Natural killer cell (primary cell): ENCODE measurements around the gene CNTN2. TPM values are rescaled to one million over a fixed set of nuclear protein-coding genes. Genes with fewer than 3 reads are reported as not detected.

Experiments
- ATAC-seq, 3 donors: fragments of 150-1000 bp in 2 of 3; fragments of 200-7000 bp in 1 of 3; cut with Tn5 transposase; 1 replicate in 1 of 3; 2 replicates in 2 of 3; pipeline ENCODE4 v1.10.0; 2021; ENCODE audit warnings: mild to moderate bottlenecking in 2 of 3, moderate library complexity in 2 of 3
- DNase-seq, 2 donors: peaks; one replicate each; pipeline versions ENCODE4 v3.0.0 to v3.0.0-alpha.2; 2013 to 2021; ENCODE audit warnings: mixed read lengths in 1 of 2
- H3K27ac ChIP-seq: one replicate; pipeline ENCODE4 v1.5.1; 2013; ENCODE audit warnings: mild to moderate bottlenecking, low read length
- H3K27me3 ChIP-seq: one replicate; pipeline ENCODE4 v1.6.1; 2013; ENCODE audit warnings: low read length; ENCODE audit not compliant: control insufficient read depth, insufficient read depth
- H3K36me3 ChIP-seq: one replicate; pipeline ENCODE4 v1.6.1; 2013; ENCODE audit warnings: low read length; ENCODE audit not compliant: control insufficient read depth, insufficient read depth
- H3K4me1 ChIP-seq: one replicate; pipeline ENCODE4 v1.6.1; 2013; ENCODE audit warnings: low read length; ENCODE audit not compliant: control insufficient read depth, insufficient read depth
- H3K4me3 ChIP-seq: one replicate; pipeline ENCODE4 v1.5.1; 2013; ENCODE audit warnings: low read length
- H3K9me3 ChIP-seq: one replicate; pipeline ENCODE4 v1.6.1; 2013; ENCODE audit warnings: low read length; ENCODE audit not compliant: control insufficient read depth, insufficient read depth
- H3K27ac Mint-ChIP-seq, 2 donors: one replicate each; pipeline ENCODE4 v1.8.0; 2022; ENCODE audit warnings: mild to moderate bottlenecking in 2 of 2, mixed read lengths in 2 of 2, moderate library complexity in 1 of 2
- H3K27me3 Mint-ChIP-seq, 2 donors: one replicate each; pipeline ENCODE4 v1.8.0; 2022; ENCODE audit warnings: low read depth in 2 of 2, mixed read lengths in 2 of 2
- H3K36me3 Mint-ChIP-seq: one replicate; pipeline ENCODE4 v1.8.0; 2022; ENCODE audit warnings: mixed read lengths
- H3K4me1 Mint-ChIP-seq, 2 donors: one replicate each; pipeline ENCODE4 v1.8.0; 2022; ENCODE audit warnings: mixed read lengths in 2 of 2
- H3K4me3 Mint-ChIP-seq: one replicate; pipeline ENCODE4 v1.8.0; 2022; ENCODE audit warnings: mild to moderate bottlenecking, moderate library complexity, mixed read lengths
- H3K9me3 Mint-ChIP-seq, 2 donors: one replicate each; pipeline ENCODE4 v1.8.0; 2022; ENCODE audit warnings: mixed read lengths in 2 of 2
- WGBS: methylation state at CpG from one replicate; pipeline ENCODE4 v1.1.7; 2013; ENCODE audit warnings: missing lambda C conversion rate; ENCODE audit not compliant: insufficient coverage; 5-methylcytosine and 5-hydroxymethylcytosine counted together
- intact Hi-C: fragments of 100-400 bp; cut with micrococcal nuclease; formaldehyde crosslinking; loops from one replicate; pipeline ENCODE4 v1.14.2; 2022
- total RNA-seq, 4 donors: library from RNA; stranded (reverse); fragments of 120-200 nt in 1 of 4; gene quantifications; one replicate each; pipeline versions ENCODE4 v1.2.3 to v1.2.4, GENCODE V29; 2013 to 2022
- TF ChIP-seq, protein P1 (sequence below): fragments of 200-600 bp; IDR thresholded peaks from one replicate; pipeline ENCODE4 v1.8.0; 2022; ENCODE audit warnings: antibody characterized with exemption

Gene CNTN2
- total RNA-seq, 3 donors from 2014 or later (not counting 1 experiment from before 2014, with no cell fraction given), result not detected

DNA sequence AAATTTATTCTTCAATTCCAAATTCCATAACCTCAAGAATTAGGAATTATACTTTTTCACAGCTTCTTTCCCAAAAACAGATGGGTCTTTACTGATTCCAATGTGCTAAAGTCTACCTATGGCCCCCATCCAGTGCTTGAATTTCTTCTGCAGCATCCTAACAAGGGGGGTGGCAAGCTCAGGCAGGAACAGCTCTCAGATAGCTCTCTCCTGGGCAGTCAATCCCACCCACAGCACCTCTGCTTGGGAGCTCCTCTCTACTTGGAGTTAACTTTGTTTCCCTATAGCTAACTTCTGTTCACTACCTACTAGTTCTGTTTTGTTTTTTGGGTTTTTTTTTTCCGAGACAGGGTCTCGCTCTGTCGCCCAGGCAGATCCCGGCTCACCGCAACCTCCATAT, 66.7 kb downstream of the CNTN2 start:
- H3K9me3 ChIP-seq, result no peaks in the 10 kb centered on the region
- H3K27ac Mint-ChIP-seq, result no peak overlapping the region
- intact Hi-C loops, result no loop called here
- no peaks in the 10 kb centered on the region for H3K27me3 ChIP-seq
- TF ChIP-seq, protein P1, sequence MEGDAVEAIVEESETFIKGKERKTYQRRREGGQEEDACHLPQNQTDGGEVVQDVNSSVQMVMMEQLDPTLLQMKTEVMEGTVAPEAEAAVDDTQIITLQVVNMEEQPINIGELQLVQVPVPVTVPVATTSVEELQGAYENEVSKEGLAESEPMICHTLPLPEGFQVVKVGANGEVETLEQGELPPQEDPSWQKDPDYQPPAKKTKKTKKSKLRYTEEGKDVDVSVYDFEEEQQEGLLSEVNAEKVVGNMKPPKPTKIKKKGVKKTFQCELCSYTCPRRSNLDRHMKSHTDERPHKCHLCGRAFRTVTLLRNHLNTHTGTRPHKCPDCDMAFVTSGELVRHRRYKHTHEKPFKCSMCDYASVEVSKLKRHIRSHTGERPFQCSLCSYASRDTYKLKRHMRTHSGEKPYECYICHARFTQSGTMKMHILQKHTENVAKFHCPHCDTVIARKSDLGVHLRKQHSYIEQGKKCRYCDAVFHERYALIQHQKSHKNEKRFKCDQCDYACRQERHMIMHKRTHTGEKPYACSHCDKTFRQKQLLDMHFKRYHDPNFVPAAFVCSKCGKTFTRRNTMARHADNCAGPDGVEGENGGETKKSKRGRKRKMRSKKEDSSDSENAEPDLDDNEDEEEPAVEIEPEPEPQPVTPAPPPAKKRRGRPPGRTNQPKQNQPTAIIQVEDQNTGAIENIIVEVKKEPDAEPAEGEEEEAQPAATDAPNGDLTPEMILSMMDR, result no peak
- 97% methylated on average over 5 of the region's 5 CpGs for WGBS
- no peak overlapping the region for H3K4me3 ChIP-seq
- no peaks in the 10 kb centered on the region for H3K9me3 Mint-ChIP-seq
- DNase-seq (no peak), ATAC-seq (no peak)
- peaks cover 50% of the 10 kb centered on the region for H3K36me3 ChIP-seq
- no peaks in the 10 kb centered on the region for H3K4me1 ChIP-seq
- H3K4me3 Mint-ChIP-seq, result no peak overlapping the region
- H3K27me3 Mint-ChIP-seq, result no peaks in the 10 kb centered on the region
- H3K4me1 Mint-ChIP-seq, result peaks cover 5 to 6% of the 10 kb centered on the region in 2 donors
- no peak overlapping the region for H3K27ac ChIP-seq
- peaks cover 6% of the 10 kb centered on the region for H3K36me3 Mint-ChIP-seq

DNA sequence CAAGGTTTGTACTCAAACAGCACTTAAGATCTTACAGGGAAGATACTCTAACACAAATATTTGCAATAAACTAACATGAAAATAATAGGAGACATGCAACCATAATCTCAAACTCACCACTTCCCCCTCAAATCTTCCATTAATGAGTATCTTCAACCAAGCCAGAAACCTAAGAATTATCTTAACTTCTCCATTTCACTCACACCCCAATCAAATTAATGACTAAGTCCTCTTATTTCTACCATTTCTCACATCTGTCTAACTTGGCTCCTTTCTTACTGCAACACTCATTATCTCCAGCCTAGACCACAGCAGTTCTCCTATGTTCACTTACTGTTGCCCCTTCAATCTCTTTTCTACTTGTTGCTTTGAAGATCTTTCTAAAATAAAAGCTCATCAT, 68.3 kb downstream of the CNTN2 start:
- H3K4me1 ChIP-seq, result no peaks in the 10 kb centered on the region
- Mint-ChIP-seq H3K4me1 (peaks cover 5 to 6% of the 10 kb centered on the region in 2 donors), H3K4me3 (no peak overlapping the region), H3K27ac (no peak overlapping the region), H3K36me3 (no peaks in the 10 kb centered on the region), H3K9me3 (no peaks in the 10 kb centered on the region), H3K27me3 (no peaks in the 10 kb centered on the region)
- no peaks in the 10 kb centered on the region for H3K27me3 ChIP-seq
- H3K27ac ChIP-seq, result no peak overlapping the region
- ATAC-seq, result no peak
- no peak overlapping the region for H3K4me3 ChIP-seq
- no peaks in the 10 kb centered on the region for H3K9me3 ChIP-seq
- TF ChIP-seq, protein P1, result no peak
- intact Hi-C loops, result no loop called here
- H3K36me3 ChIP-seq, result peaks cover 47% of the 10 kb centered on the region
- no peak for DNase-seq

DNA sequence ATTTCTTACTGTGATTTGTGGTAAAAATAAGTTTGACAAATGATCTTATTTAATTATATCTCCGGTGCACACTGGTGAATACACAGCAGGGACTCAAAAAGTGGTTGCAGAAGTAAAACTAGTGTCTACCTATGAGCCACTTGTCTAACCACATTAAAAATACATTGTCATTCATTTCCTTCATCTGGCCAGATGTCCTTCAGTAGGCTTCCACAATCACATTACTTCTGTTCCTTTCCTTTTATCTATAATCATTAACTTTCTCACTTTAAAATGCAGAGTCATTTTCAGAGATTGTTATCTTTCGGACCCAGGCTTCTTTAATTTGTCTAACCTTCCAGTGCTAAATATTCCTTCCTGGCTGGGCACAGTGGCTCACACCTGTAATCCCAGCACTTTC, 75.7 kb downstream of the CNTN2 start:
- Mint-ChIP-seq H3K4me3 (no peak overlapping the region), H3K27ac (peak overlapping the region; percentile 3 to 6), H3K36me3 (no peaks in the 10 kb centered on the region), H3K27me3 (no peaks in the 10 kb centered on the region), H3K4me1 (peaks cover 37 to 42% of the 10 kb centered on the region in 2 donors), H3K9me3 (no peaks in the 10 kb centered on the region)
- DNase-seq, result no peak
- intact Hi-C loops, result no loop called here
- 38% methylated on average over 2 of the region's 2 CpGs for WGBS
- Histone ChIP-seq H3K36me3 (peaks cover 19% of the 10 kb centered on the region), H3K4me3 (no peak overlapping the region), H3K27ac (no peak overlapping the region), H3K9me3 (no peaks in the 10 kb centered on the region), H3K27me3 (no peaks in the 10 kb centered on the region), H3K4me1 (peaks cover 11% of the 10 kb centered on the region)
- no peak for ATAC-seq
- TF ChIP-seq, protein P1, result no peak
